ENCODE data around the gene FAM78A.

- TF ChIP-seq POLR2AphosphoS5 (IDR thresholded peaks at IDR 0.05; ENCODE audit: low read depth, low read length): no peak
- no peak for TF ChIP-seq POLR2A (IDR thresholded peaks at IDR 0.05; ENCODE audit: low read depth, low read length)
- no peak for TF ChIP-seq POU2F2 (IDR thresholded peaks at IDR 0.05; ENCODE audit: low read depth, low read length)
- TF ChIP-seq TAF1 (IDR thresholded peaks at IDR 0.05; ENCODE audit: low read depth, low read length): no peak
Measured at GRCh38 chr9:131226226-131226625, 50.1 kb downstream of the FAM78A start.

Measured in GM12891 (cell line).